Activated T-cell treated with anti-CD3 and anti-CD28 coated beads for 4 hours (primary cell): ENCODE data around the gene CATSPER4.

Experiments
- DNase-seq: peaks from one replicate; pipeline ENCODE4 v3.0.0-alpha.2; 2020

The CATSPER4 gene

DNA sequence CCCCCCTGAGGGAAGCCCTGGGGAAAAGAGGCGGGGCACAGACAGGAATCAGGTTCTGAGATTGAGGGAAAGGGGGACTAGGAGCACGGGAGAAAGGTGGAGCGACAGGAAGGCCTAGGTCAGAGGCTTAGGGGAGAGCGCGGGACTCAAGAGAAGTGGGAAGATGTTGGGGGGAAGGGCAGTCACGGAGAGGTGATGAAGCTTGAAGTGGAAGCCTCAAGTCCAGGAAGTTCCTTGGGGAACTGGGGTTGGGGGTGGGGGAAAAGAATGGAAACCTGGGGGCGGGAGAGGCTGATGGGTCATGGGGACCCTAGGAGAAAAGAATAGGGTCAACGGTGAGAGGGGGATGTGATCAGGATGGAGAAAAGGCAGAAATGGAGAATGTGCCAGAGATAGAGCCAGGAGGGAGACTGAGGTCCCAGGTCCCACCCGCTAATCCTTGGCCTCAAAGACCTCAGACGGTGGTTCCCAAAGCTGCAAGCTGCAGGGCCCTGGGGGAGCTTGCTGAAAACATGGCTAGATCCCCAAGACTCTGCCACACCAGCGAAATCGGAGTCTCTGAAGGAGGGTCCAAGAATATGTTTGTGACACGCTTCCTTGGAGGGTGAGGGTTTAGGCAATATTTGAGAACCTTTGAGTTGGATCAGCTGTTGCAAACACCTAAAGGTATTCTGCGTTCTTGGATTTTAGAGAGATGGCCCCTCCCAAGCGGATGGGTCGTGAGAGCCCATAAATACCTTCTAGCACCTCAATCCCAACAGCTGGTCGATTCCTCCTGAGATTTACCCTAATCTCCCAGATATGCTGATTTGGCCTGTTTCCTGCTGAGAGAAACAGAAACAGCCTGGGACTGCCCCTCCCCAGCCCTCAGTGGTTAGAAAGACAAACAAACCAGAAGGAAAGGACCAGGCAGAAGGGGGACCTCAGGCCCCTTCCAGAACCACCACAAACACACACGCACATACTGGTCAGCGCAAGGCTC lies 25.2 kb upstream of the CATSPER4 start:
- no peak for DNase-seq

GRCh38 chr1:26166719-26167281 lies 23.6 kb upstream of the CATSPER4 start:
- DNase-seq: no peak

- DNase-seq: no peak
These were observed 21.8 kb upstream of the CATSPER4 start, which contains the start of gene C1orf232 for GRCh38 chr1:26168410-26169197. Gene C1orf232, minus strand, starts transcription at chr1:26168963. Its CDS starts 464 bp downstream, at chr1:26168499.

GRCh38 chr1:26169198-26169554 lies 21.2 kb upstream of the CATSPER4 start:
- no peak for DNase-seq

- peak; percentile 76 for DNase-seq
These were observed 20.5 kb upstream of the CATSPER4 start, which contains the start of gene ZNF593 for GRCh38 chr1:26169669-26170471. Gene ZNF593, plus strand, starts transcription at chr1:26169908. Its CDS starts 76 bp downstream, at chr1:26169984.

GRCh38 chr1:26170472-26170821 lies 20.0 kb upstream of the CATSPER4 start:
- DNase-seq: no peak

DNA sequence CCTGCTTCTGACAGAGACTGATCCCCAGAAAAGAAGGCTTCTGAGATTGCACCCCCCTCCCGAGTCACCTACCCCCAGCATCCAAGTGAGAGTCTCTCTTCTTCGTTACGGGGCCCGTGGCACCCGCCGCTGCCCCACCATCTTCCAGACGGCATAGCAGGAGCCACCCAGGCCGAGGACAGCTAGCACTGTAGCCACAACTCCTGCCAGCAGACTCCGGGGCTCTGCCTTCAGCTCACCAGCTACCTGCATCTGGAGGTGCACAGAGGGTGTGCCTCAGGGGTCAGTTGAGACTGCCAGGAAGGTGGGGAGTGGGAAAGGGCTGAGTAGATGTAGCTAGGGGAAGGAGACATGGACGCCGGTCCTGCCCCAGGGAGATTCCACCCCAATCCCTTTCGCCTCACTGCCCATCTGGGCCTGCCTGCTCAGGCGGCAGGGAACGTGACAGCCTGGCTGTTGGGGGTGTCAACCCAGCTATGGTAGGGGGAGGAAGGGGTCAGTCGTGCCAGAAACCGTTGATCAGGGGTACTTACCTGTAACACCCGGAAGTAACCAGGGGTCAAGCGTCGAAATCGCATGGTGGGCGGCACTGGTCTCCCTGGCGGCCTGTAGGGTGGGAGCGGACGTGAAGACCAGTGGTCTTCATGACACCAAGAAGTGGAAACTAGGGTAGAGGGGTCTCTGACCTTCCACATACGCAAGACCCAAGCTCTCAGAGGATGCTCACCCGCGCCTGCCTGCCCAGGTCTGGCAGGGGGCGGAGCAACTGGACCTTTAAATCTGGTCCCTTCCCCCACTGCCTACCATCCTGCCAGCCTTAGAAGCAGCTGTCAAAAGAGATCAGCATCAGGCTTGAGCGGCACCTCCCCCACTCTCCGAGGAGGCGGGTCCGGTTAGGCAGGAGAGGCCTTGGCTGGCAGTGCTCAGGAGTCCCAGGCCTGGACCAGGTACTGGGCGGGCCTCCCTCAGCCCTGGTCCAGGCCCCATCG lies 19.0 kb upstream of the CATSPER4 start, which contains the start of gene ZNF593OS:
TSS of gene ZNF593OS (minus strand) at position 749 of the 989 bp plus-strand sequence. CDS start at position 578, 171 bp downstream.
- DNase-seq: no peak

GRCh38 chr1:26175346-26175745 lies 15.1 kb upstream of the CATSPER4 start:
- no peak for DNase-seq

- DNase-seq: no peak
These were observed 13.2 kb upstream of the CATSPER4 start, which contains the start of gene CNKSR1 for GRCh38 chr1:26177182-26177684. Gene CNKSR1, plus strand, starts transcription at chr1:26177491. Its CDS starts 57 bp downstream, at chr1:26177548.

GRCh38 chr1:26180010-26180506 lies 10.3 kb upstream of the CATSPER4 start:
- no peak for DNase-seq

DNA sequence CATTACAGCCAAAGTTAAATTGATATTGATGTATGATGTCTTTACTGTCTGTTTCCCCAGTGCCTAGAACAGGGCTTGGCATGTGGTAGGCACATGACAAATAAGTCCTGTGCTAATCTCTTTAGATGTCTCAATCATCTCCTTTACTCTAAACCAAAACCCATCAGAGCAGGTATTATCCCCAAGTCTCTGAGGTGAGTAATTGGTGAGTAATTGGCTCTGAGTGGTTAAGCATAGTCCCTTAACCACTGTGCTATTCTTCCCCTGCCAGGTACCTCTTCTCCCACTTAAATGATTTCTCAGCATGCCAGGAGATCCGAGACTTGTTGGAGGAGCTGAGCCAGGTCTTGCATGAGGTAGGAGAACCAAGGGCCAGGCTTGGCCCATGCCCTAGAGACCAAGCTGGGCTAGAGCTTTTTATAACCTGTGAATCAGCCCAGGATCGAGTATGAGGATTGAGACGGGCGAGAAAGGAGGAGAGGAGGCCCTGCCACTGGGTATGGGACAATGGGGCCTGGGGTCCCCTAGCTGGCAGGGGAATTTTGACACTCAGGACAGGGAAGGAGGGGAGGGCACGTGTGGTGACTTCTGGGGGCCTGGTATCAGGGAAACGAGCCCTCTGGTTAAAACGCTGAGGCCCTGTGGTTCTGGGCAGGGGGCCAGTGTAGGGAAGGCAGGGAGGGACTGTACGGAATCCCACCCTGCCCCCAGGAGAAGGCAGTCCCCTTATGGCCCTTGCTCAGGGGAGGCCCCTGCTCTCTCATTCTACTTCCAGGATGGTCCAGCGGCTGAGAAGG lies 8.6 kb upstream of the CATSPER4 start:
- DNase-seq: no peak

- DNase-seq: no peak
These were observed 8.1 kb upstream of the CATSPER4 start for GRCh38 chr1:26182383-26182696.

DNA sequence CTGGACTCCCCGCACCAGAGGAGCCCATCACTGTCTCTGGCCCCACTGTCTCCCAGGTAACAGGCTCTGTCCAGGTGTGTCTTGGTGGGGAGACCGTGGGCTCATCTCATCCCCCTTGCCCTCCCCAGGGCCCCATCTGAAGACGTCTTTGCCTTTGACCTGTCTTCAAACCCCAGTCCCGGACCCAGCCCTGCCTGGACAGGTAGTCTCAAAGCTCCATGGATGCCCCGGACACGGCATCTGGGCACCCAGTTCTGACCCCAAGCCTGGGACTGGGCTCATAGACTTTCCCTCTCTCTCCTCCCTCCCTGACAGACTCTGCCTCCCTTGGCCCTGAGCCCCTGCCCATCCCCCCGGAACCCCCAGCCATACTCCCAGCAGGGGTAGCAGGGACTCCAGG lies 6.3 kb upstream of the CATSPER4 start:
- no peak for DNase-seq

DNA sequence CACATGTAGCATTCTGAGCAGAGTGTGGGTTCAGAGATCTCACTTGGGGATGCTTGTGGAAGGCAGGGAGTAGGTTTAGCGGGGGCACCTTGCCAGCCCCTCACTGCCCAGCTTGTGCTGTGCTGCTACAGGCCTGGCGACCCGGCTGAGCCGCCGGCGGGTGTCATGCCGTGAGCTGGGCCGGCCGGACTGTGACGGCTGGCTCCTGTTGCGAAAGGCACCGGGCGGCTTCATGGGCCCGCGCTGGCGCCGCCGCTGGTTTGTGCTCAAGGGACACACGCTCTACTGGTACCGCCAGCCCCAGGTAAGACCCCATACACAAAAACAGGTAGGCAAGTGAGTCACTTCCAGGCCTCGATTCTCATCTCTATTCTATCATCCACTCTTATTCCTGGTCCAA lies 5.5 kb upstream of the CATSPER4 start:
- DNase-seq: no peak

DNA sequence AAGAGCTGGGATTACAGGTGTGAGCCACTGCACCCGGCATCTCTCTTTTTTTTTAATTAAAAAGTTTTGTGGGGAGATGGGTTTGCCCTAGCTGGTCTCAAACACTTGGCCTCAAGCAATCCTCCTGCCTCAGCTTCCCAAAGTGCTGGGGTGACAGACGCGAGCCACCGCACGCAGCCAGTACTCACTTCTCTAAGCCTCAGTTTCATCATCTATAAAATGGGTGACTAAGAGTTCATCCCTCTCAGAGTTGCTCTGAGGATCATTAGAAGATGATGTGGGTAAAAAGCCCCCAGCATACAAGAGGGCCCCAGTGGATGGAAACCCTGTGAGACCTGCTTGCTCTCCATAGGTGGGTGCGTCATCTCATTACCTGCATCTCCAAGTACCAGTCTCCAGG lies 2.5 kb upstream of the CATSPER4 start:
- no peak for DNase-seq

DNA sequence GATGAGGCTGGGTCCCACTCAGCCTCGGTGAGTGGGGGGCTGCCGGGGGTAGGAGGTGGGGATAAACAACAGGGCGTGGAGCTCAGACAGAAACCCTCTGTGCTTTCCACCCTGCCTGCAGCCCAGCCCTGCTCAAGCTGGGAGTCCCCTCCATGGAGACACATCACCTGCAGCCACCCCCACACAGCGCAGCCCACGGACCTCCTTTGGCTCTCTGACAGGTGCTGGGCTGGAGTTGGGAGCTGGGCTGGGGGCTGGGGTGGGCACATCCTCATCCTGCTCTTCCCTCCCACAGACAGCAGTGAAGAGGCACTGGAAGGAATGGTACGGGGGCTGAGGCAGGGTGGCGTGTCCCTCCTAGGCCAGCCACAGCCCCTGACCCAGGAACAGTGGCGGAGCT lies 1.9 kb upstream of the CATSPER4 start:
- no peak for DNase-seq

GRCh38 chr1:26189331-26189730 lies 1.1 kb upstream of the CATSPER4 start:
- no peak for DNase-seq

DNA sequence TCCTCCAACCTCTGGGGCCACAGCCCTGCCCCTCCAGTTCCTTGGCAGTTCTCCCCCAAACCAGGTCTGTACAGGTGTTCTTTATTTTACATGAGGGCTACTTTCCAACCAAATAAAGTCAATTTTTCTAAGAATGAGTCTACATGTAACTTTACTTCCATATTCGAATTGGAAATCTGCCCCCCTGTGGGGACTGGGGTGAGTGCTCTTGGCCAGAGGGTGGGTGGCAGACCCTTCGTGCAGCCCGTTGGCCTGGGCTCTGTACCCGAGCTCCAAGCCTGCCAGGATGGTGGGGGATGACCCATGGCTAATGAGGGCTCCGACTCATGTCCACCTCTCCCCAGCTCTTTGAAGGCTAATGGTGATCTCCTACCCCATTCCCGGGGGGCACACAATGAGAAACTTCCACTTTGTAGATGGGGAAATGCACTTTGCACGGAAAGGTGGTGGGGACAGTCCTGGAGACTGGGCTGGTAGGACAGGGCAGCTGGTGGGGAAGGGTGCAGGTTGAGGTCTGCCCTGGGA lies 589 bp upstream of the CATSPER4 start:
- DNase-seq: no peak

- no peak for DNase-seq
These were observed 1.3 kb downstream of the CATSPER4 start for GRCh38 chr1:26191739-26192138.

- no peak for DNase-seq
These were observed 5.4 kb downstream of the CATSPER4 start for GRCh38 chr1:26195805-26196204.
